HL-60 (cell line): ENCODE measurements around the gene COX7A2L.

Experiments used
- DNase-seq, 2 experiments: peaks; one replicate each; pipeline ENCODE4 v3.0.0-alpha.2; 2010 to 2020; ENCODE audit warnings: low read depth in 1 of 2, low spot score in 1 of 2
- H3K27ac ChIP-seq: fragments of 250-450 bp; sonication (Bioruptor Pico); replicated peaks from 2 replicates; pipeline ENCODE4 v1.5.1; 2020; ENCODE audit warnings: mild to moderate bottlenecking, moderate library complexity
- H3K27me3 ChIP-seq: fragments of 250-450 bp; sonication (Bioruptor Pico); 2 replicates; pipeline ENCODE4 v1.5.1; 2021; ENCODE audit warnings: mild to moderate bottlenecking, moderate library complexity; ENCODE audit not compliant: insufficient read depth, poor library complexity, severe bottlenecking
- H3K4me3 ChIP-seq: replicated peaks from 2 replicates; pipeline ENCODE4 v1.5.1; 2011; ENCODE audit warnings: mild to moderate bottlenecking, control low read depth, low read length; ENCODE audit not compliant: insufficient read depth
- CTCF ChIP-seq: IDR thresholded peaks from one replicate; pipeline ENCODE4 v1.5.1; 2011; ENCODE audit warnings: low read length, control low read depth, inconsistent platforms; ENCODE audit not compliant: insufficient read depth
- GABPA ChIP-seq: IDR thresholded peaks from 2 replicates; pipeline ENCODE4 v1.6.1; 2012; ENCODE audit warnings: low read depth
- POLR2AphosphoS5 ChIP-seq: IDR thresholded peaks from 2 replicates; pipeline ENCODE4 v1.6.1; 2012; ENCODE audit warnings: low read depth
- REST ChIP-seq: IDR thresholded peaks from 2 replicates; pipeline ENCODE4 v1.6.1; 2012; ENCODE audit warnings: low read depth; ENCODE audit not compliant: insufficient replicate concordance
- SPI1 ChIP-seq: IDR thresholded peaks from 2 replicates; pipeline ENCODE4 v1.6.1; 2012; ENCODE audit warnings: low read depth, mild to moderate bottlenecking, borderline replicate concordance

COX7A2L gene

GRCh38 chr2:42331569-42332284 lies 29.3 kb downstream of the COX7A2L start:
- DNase-seq: no peak
- Histone ChIP-seq H3K27me3 (no peaks in the 10 kb centered on the region), H3K4me3 (no peak overlapping the region), H3K27ac (no peak overlapping the region)
- TF ChIP-seq POLR2AphosphoS5 (no peak), SPI1 (no peak), GABPA (no peak), CTCF (no peak), REST (no peak)

- Histone ChIP-seq H3K4me3 (no peak overlapping the region), H3K27ac (no peak overlapping the region), H3K27me3 (no peaks in the 10 kb centered on the region)
- no peak for DNase-seq
- TF ChIP-seq SPI1: no peak
- no peak for TF ChIP-seq CTCF
- TF ChIP-seq REST: no peak
- no peak for TF ChIP-seq GABPA
- TF ChIP-seq POLR2AphosphoS5: no peak
Observed at GRCh38 chr2:42329736-42330135, 31.3 kb downstream of the COX7A2L start.

- DNase-seq: no peak
- no peak for TF ChIP-seq POLR2AphosphoS5
- no peak for TF ChIP-seq GABPA
- no peak for TF ChIP-seq CTCF
- TF ChIP-seq SPI1: no peak
- H3K27ac ChIP-seq: no peak overlapping the region
- no peak overlapping the region for H3K4me3 ChIP-seq
- no peaks in the 10 kb centered on the region for H3K27me3 ChIP-seq
Observed at GRCh38 chr2:42328923-42329322, 32.1 kb downstream of the COX7A2L start.

- TF ChIP-seq POLR2AphosphoS5: no peak
- peak; percentile 5 for TF ChIP-seq CTCF
- no peak overlapping the region for H3K4me3 ChIP-seq
- no peak for DNase-seq
- H3K27ac ChIP-seq: no peak overlapping the region
- no peaks in the 10 kb centered on the region for H3K27me3 ChIP-seq
Observed at GRCh38 chr2:42328148-42328833, 32.7 kb downstream of the COX7A2L start.
